H1 (cell line): ENCODE data around the gene TCIRG1. TPM values are rescaled to one million over a fixed set of nuclear protein-coding genes. Genes with fewer than 3 reads are reported as not detected.

Source experiments
- CTCF ChIA-PET: fragments of 300-600 bp; sonication (Branson Sonifier 250); formaldehyde crosslinking; loops from one replicate; lab custom pipeline; 2021; ENCODE audit not compliant: partially characterized antibody; lab: Charles Lee
- POLR2A ChIA-PET: fragments of 300-600 bp; sonication (Branson Sonifier 250); formaldehyde crosslinking; loops from one replicate; lab custom pipeline; 2021; ENCODE audit warnings: inconsistent platforms; ENCODE audit not compliant: partially characterized antibody; lab: Charles Lee
- DNase-seq, 2 experiments: peaks; one replicate each; pipeline versions ENCODE4 v3.0.0 to v3.0.0-alpha.2; 2010 to 2022; ENCODE audit warnings: low spot score in 2 of 2, low read depth in 1 of 2, mixed read lengths in 1 of 2
- FAIRE-seq: peaks from 2 replicates; lab custom pipeline; 2011; peaks lifted over from hg19 to GRCh38; lab: Jason Lieb, UNC
- H2AFZ ChIP-seq: 2 replicates; pipeline ENCODE4 v1.8.1; 2012; ENCODE audit warnings: low read length, inconsistent platforms
- H2AK5ac ChIP-seq: 2 replicates; pipeline ENCODE4 v1.6.1; 2013; ENCODE audit warnings: low read depth, low read length
- H2BK120ac ChIP-seq: replicated peaks from 2 replicates; pipeline ENCODE3; 2013; ENCODE audit warnings: low read depth, low read length, inconsistent platforms
- H2BK12ac ChIP-seq: 2 replicates; pipeline ENCODE4 v1.6.1; 2013; ENCODE audit warnings: low read depth, low read length
- H2BK15ac ChIP-seq: 2 replicates; pipeline ENCODE4 v1.6.1; 2013; ENCODE audit warnings: low read length
- H2BK20ac ChIP-seq: 2 replicates; pipeline ENCODE4 v1.6.1; 2013; ENCODE audit warnings: low read length
- H2BK5ac ChIP-seq: 2 replicates; pipeline ENCODE4 v1.6.1; 2013; ENCODE audit warnings: low read depth, low read length
- H3K14ac ChIP-seq: 2 replicates; pipeline ENCODE4 v1.6.1; 2013; ENCODE audit warnings: inconsistent platforms; ENCODE audit not compliant: insufficient read length
- H3K18ac ChIP-seq: 2 replicates; pipeline ENCODE4 v1.6.1; 2013; ENCODE audit warnings: low read length; ENCODE audit errors: extremely low read depth
- H3K23ac ChIP-seq: 2 replicates; pipeline ENCODE4 v1.6.1; 2013; ENCODE audit warnings: inconsistent platforms; ENCODE audit not compliant: insufficient read length
- H3K23me2 ChIP-seq: 2 replicates; pipeline ENCODE4 v1.6.1; 2013; ENCODE audit warnings: low read depth, low read length
- H3K27ac ChIP-seq: 2 replicates; pipeline ENCODE4 v1.6.1; 2011; ENCODE audit warnings: low read depth, low read length, inconsistent platforms
- H3K27me3 ChIP-seq, 4 experiments: replicated peaks in 1 of 4; 1 replicate in 1 of 4; 2 replicates in 3 of 4; pipeline versions ENCODE4 v1.6.1 to v1.8.1; 2011 to 2013; ENCODE audit warnings: low read length in 3 of 4, mild to moderate bottlenecking in 3 of 4, inconsistent platforms in 2 of 4, mixed read lengths in 2 of 4, moderate library complexity in 1 of 4; ENCODE audit not compliant: control insufficient read depth in 3 of 4, insufficient read depth in 3 of 4; ENCODE audit errors: extremely low read depth in 1 of 4
- H3K36me3 ChIP-seq, 4 experiments: 2 replicates each; pipeline versions ENCODE4 v1.6.1 to v1.8.1; 2011 to 2013; ENCODE audit warnings: mild to moderate bottlenecking in 4 of 4, low read length in 3 of 4, moderate library complexity in 2 of 4, control low read depth in 1 of 4, inconsistent platforms in 1 of 4; ENCODE audit not compliant: insufficient read depth in 4 of 4, control insufficient read depth in 2 of 4
- H3K4ac ChIP-seq: replicated peaks from 2 replicates; pipeline ENCODE3; 2013; ENCODE audit warnings: low read length, low read depth, mixed read lengths, inconsistent platforms; ENCODE audit not compliant: insufficient read length
- H3K4me1 ChIP-seq, 4 experiments: replicated peaks in 1 of 4; 1 replicate in 1 of 4; 2 replicates in 3 of 4; pipeline versions ENCODE4 v1.6.1 to v1.8.1; 2011 to 2013; ENCODE audit warnings: low read length in 3 of 4, inconsistent platforms in 2 of 4, mixed read lengths in 1 of 4; ENCODE audit not compliant: insufficient read depth in 4 of 4, control insufficient read depth in 3 of 4
- H3K4me2 ChIP-seq, 2 experiments: 2 replicates each; pipeline versions ENCODE4 v1.6.1 to v1.8.1; 2011 to 2013; ENCODE audit warnings: low read depth in 2 of 2, low read length in 2 of 2, control low read depth in 1 of 2, inconsistent platforms in 1 of 2, mild to moderate bottlenecking in 1 of 2; ENCODE audit not compliant: insufficient read depth in 1 of 2
- H3K4me3 ChIP-seq, 4 experiments: fragments of 200-600, 300-600 bp in 1 of 4; sonication (generic), shearing (Covaris generic), sonication (Bioruptor Twin) in 1 of 4; 2 replicates each; pipeline versions ENCODE4 v1.5.1 to v1.8.1; 2011 to 2016; ENCODE audit warnings: low read length in 4 of 4, low read depth in 3 of 4, control low read depth in 2 of 4, inconsistent platforms in 2 of 4, mild to moderate bottlenecking in 2 of 4, mixed read lengths in 1 of 4, moderate library complexity in 1 of 4; ENCODE audit not compliant: insufficient read depth in 2 of 4; ENCODE audit errors: extremely low read depth in 1 of 4
- H3K56ac ChIP-seq: replicated peaks from 2 replicates; pipeline ENCODE3; 2013; ENCODE audit warnings: low read depth, mild to moderate bottlenecking, mixed read lengths, low read length, inconsistent platforms; ENCODE audit not compliant: insufficient read length
- H3K79me1 ChIP-seq: 2 replicates; pipeline ENCODE4 v1.6.1; 2013; ENCODE audit warnings: low read depth, low read length, control low read depth
- H3K79me2 ChIP-seq, 2 experiments: 2 replicates each; pipeline versions ENCODE4 v1.6.1 to v1.8.1; 2012 to 2013; ENCODE audit warnings: low read length in 2 of 2, mild to moderate bottlenecking in 2 of 2, inconsistent platforms in 1 of 2; ENCODE audit not compliant: insufficient read depth in 2 of 2, control insufficient read depth in 1 of 2
- H3K9ac ChIP-seq, 4 experiments: replicated peaks in 1 of 4; 1 replicate in 1 of 4; 2 replicates in 3 of 4; pipeline versions ENCODE4 v1.6.1 to v1.8.1; 2011 to 2013; ENCODE audit warnings: low read depth in 3 of 4, low read length in 3 of 4, control low read depth in 2 of 4, mild to moderate bottlenecking in 2 of 4, moderate library complexity in 2 of 4, inconsistent platforms in 1 of 4; ENCODE audit errors: extremely low read depth in 1 of 4
- H3K9me3 ChIP-seq, 2 experiments: 2 replicates each; pipeline versions ENCODE4 v1.6.1 to v1.8.1; 2012 to 2013; ENCODE audit warnings: mild to moderate bottlenecking in 2 of 2, moderate library complexity in 2 of 2, control low read depth in 1 of 2, inconsistent platforms in 1 of 2, low read depth in 1 of 2, low read length in 1 of 2, mixed read lengths in 1 of 2; ENCODE audit not compliant: insufficient read depth in 2 of 2
- H4K20me1 ChIP-seq, 2 experiments: replicated peaks in 1 of 2; 2 replicates each; pipeline versions ENCODE3 to v1.8.1; 2011 to 2013; ENCODE audit warnings: inconsistent platforms in 2 of 2, low read length in 2 of 2, mild to moderate bottlenecking in 1 of 2; ENCODE audit not compliant: insufficient read depth in 2 of 2, control insufficient read depth in 1 of 2
- H4K5ac ChIP-seq: 2 replicates; pipeline ENCODE4 v1.6.1; 2013; ENCODE audit warnings: low read length, low read depth, mixed read lengths, inconsistent platforms; ENCODE audit not compliant: insufficient read length
- H4K8ac ChIP-seq: 2 replicates; pipeline ENCODE4 v1.8.0; 2013; ENCODE audit warnings: mild to moderate bottlenecking, moderate library complexity, low read length, inconsistent platforms; ENCODE audit not compliant: insufficient read depth; ENCODE audit errors: extremely low read depth
- H4K91ac ChIP-seq: replicated peaks from 2 replicates; pipeline ENCODE3; 2013; ENCODE audit warnings: low read length, mixed read lengths, inconsistent platforms; ENCODE audit not compliant: insufficient read length
- CBX5 ChIP-seq: fragments of 300-800, 300-1000 bp; sonication (generic); IDR thresholded peaks from 2 replicates; pipeline ENCODE4 v1.7.1; 2016; ENCODE audit warnings: antibody characterized with exemption, low read length, low read depth
- CBX8 ChIP-seq: fragments of 300-800, 300-1000 bp; sonication (generic); IDR thresholded peaks from 2 replicates; pipeline ENCODE4 v1.7.1; 2016; ENCODE audit warnings: low read depth, low read length, borderline replicate concordance
- EZH2 ChIP-seq: fragments of 200-600 bp; sonication (generic); IDR thresholded peaks from 2 replicates; pipeline ENCODE4 v1.7.1; 2012; ENCODE audit warnings: low read depth, mild to moderate bottlenecking, moderate library complexity, low read length, inconsistent platforms; ENCODE audit not compliant: severe bottlenecking
- FOSL1 ChIP-seq: IDR thresholded peaks from 2 replicates; pipeline ENCODE4 v1.6.1; 2011; ENCODE audit warnings: mild to moderate bottlenecking, low read depth, low read length, moderate library complexity; ENCODE audit not compliant: insufficient read depth
- HDAC6 ChIP-seq: IDR thresholded peaks from one replicate; pipeline ENCODE4 v1.7.1; 2012; ENCODE audit warnings: low read depth, mild to moderate bottlenecking, inconsistent platforms, low read length, moderate library complexity
- KDM5A ChIP-seq: fragments of 200-600 bp; IDR thresholded peaks from 2 replicates; pipeline ENCODE4 v1.7.1; 2012; ENCODE audit warnings: mild to moderate bottlenecking, low read length, inconsistent platforms, mixed read lengths
- PHF8 ChIP-seq: fragments of 200-600 bp; sonication (generic); conservative IDR thresholded peaks from 2 replicates; pipeline ENCODE4 v1.7.1; 2012; ENCODE audit warnings: low read depth, mild to moderate bottlenecking, inconsistent platforms, low read length, moderate library complexity
- POLR2A ChIP-seq, 2 experiments: IDR thresholded peaks; 1 replicate in 1 of 2; 2 replicates in 1 of 2; pipeline ENCODE4 v1.6.1; 2011; ENCODE audit warnings: low read depth in 2 of 2, low read length in 2 of 2, mild to moderate bottlenecking in 2 of 2; ENCODE audit errors: control extremely low read depth in 1 of 2
- RBBP5 ChIP-seq: IDR thresholded peaks from 2 replicates; pipeline ENCODE4 v1.7.1; 2012; ENCODE audit warnings: low read depth, mild to moderate bottlenecking, inconsistent platforms, low read length, moderate library complexity, borderline replicate concordance
- TAF7 ChIP-seq: optimal IDR thresholded peaks from 2 replicates; pipeline ENCODE3; 2011; ENCODE audit warnings: low read depth, mild to moderate bottlenecking, inconsistent platforms, low read length, moderate library complexity, borderline replicate concordance
- TBP ChIP-seq: IDR thresholded peaks from 2 replicates; pipeline ENCODE4 v1.6.1; 2011; ENCODE audit warnings: low read depth, low read length, improper control_type of control experiment
- TCF12 ChIP-seq: IDR thresholded peaks from 2 replicates; pipeline ENCODE4 v1.6.1; 2011; ENCODE audit warnings: low read depth, mild to moderate bottlenecking, low read length
- WGBS, 2 experiments: shearing (Covaris generic) in 1 of 2; methylation state at CpG; one replicate each; pipeline versions ENCODE4 v1.1.6 to v1.1.7; 2013 to 2015; ENCODE audit warnings: low lambda C conversion rate in 2 of 2, mixed read lengths in 2 of 2, inconsistent platforms in 1 of 2, low coverage in 1 of 2, missing lambda C conversion rate in 1 of 2; ENCODE audit not compliant: insufficient replicate concordance in 2 of 2, insufficient coverage in 1 of 2, insufficient read length in 1 of 2; ENCODE audit errors: extremely low coverage in 1 of 2, missing lambda C conversion rate in 1 of 2; 5-methylcytosine and 5-hydroxymethylcytosine counted together
- polyA plus RNA-seq, 7 experiments: library from polyadenylated mRNA; depleted of rRNA in 3 of 7; stranded (reverse) in 5 of 7; unstranded in 2 of 7; fragments of >200 nt in 5 of 7; fragments of 200-250 nt in 2 of 7; gene quantifications; 1 replicate in 5 of 7; 2 replicates in 1 of 7; 4 replicates in 1 of 7; pipeline versions ENCODE4 v1.2.1 to v1.2.3, GENCODE V29; 2011 to 2013; ENCODE audit warnings: missing spikeins in 2 of 7, mixed read lengths in 2 of 7
- total RNA-seq: library from RNA; stranded (reverse); fragmentation: NEBNext Ultra II Directional; extraction: Animal tissue kit (Norgen Biotek cat#: 25700); gene quantifications from 2 replicates; pipeline ENCODE4 v1.2.1, GENCODE V29; 2021
- TF ChIP-seq, protein P1 (sequence below): IDR thresholded peaks from 2 replicates; pipeline ENCODE4 v1.6.1; 2012; ENCODE audit warnings: inconsistent platforms
- TF ChIP-seq, protein P2 (sequence below): IDR thresholded peaks from 2 replicates; pipeline ENCODE4 v1.6.1; 2011; ENCODE audit warnings: low read depth, mild to moderate bottlenecking, low read length; ENCODE audit not compliant: insufficient read depth

The TCIRG1 gene
- total and polyA plus RNA-seq, 2 of the 8 experiments (the other 6 are each of a cell fraction or from before 2014, with no cell fraction given): 25.3 to 39.6 TPM

DNA sequence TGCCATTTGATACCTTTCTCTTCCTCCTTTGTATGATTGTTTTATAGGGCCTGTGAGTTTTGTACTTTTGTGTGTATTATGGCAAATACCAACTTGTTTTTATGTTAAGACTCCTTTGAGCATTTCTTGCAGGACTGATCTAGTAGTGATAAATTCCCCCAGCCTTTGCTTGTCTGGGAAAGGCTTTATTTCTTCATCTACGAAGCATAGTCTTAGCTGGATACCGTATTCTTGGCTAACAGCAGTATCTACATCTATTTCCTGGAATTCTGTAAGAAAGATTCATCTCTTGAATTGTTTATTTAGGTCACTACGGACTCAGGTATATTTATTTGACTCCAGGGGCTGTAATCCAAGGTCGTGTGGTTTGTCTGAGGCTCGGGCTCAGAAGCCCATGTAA is 14.3 kb upstream of the TCIRG1 start:
- DNase-seq (no peak), FAIRE-seq (no peak)
- Histone ChIP-seq H2BK120ac (no peak overlapping the region), H4K5ac (no peak overlapping the region), H2BK15ac (no peak overlapping the region), H2AK5ac (no peak overlapping the region), H2BK20ac (no peak overlapping the region), H2BK5ac (no peak overlapping the region), H4K8ac (no peak overlapping the region), H3K36me3 (no peaks in the 10 kb centered on the region), H2AFZ (no peak overlapping the region), H2BK12ac (no peak overlapping the region), H4K91ac (no peak overlapping the region), H3K4me2 (no peak overlapping the region), H3K27me3 (no peaks in the 10 kb centered on the region), H3K4ac (no peak overlapping the region), H3K23ac (no peak overlapping the region), H3K18ac (no peak overlapping the region), H3K27ac (no peak overlapping the region), H3K56ac (no peak overlapping the region), H3K14ac (no peak overlapping the region), H3K4me3 (no peak overlapping the region), H3K79me1 (peaks cover 6% of the 10 kb centered on the region; the same call in 1 of the 2 replicates), H3K9ac (no peak overlapping the region), H3K4me1 (peaks cover 0 to 14% (median 8%) of the 10 kb centered on the region in 4 experiments; a peak in 5 of 7 replicates), H3K9me3 (no peaks in the 10 kb centered on the region), H4K20me1 (no peaks in the 10 kb centered on the region), H3K23me2 (no peaks in the 10 kb centered on the region), H3K79me2 (no peaks in the 10 kb centered on the region)
- CTCF ChIA-PET: interaction anchor here (0.9 to 1.9 kb wide), 6 partner anchors 14 to 181 kb away, joined by 3 to 5 read pairs (median 3); partner anchors contain the start of gene ALDH3B1
- WGBS, 2 experiments: 90% methylated on average over 5 of the region's 5 CpGs; no CpG with 5 or more reads in 1 of the 2 experiments
- POLR2A ChIA-PET: interaction anchor here (0.6 to 1.5 kb wide), 4 partner anchors 9 to 81 kb away, joined by 3 to 4 read pairs (median 3); no protein-coding TSS in a partner anchor
- no peak for TF ChIP-seq KDM5A
- TF ChIP-seq CBX8: no peak
- no peak for TF ChIP-seq TCF12
- TF ChIP-seq, protein P1, sequence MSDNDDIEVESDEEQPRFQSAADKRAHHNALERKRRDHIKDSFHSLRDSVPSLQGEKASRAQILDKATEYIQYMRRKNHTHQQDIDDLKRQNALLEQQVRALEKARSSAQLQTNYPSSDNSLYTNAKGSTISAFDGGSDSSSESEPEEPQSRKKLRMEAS: no peak
- no peak for TF ChIP-seq TBP
- TF ChIP-seq RBBP5: no peak
- TF ChIP-seq POLR2A (IDR thresholded peaks at IDR 0.05; ENCODE audit: control extremely low read depth in 1 of 2, low read depth in 2 of 2, low read length in 2 of 2): no peak
- TF ChIP-seq CBX5: no peak
- TF ChIP-seq EZH2: no peak
- no peak for TF ChIP-seq HDAC6
- no peak for TF ChIP-seq PHF8
- no peak for TF ChIP-seq FOSL1
- no peak for TF ChIP-seq TAF7
- TF ChIP-seq, protein P2, sequence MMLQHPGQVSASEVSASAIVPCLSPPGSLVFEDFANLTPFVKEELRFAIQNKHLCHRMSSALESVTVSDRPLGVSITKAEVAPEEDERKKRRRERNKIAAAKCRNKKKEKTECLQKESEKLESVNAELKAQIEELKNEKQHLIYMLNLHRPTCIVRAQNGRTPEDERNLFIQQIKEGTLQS: no peak
